ENCODE measurements around the gene WDR59. TPM values are rescaled to one million over a fixed set of nuclear protein-coding genes. Genes with fewer than 3 reads are reported as not detected.

Gene WDR59
- polyA plus RNA-seq, 1 donor = 54.4 TPM

DNA sequence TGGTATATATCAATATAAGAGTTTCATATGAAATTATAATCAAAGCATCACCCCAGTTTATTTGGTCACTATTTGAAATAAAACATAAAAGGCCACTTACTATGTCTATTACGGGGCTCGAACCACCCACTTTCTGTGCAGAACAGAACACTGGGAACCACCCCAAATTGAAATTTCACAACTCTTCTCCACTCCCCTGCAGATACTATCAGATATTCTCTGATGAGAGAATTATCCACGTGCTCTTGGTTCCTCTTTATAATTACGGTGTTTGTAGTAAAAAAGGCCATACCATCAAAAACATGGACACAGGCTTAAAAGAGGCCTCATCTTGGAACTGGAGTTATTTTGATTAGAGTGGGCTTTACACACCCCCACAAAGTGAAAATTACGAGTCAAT is 82.8 kb downstream of the WDR59 start:
- no peak for DNase-seq (ENCODE audit: low read depth)

DNA sequence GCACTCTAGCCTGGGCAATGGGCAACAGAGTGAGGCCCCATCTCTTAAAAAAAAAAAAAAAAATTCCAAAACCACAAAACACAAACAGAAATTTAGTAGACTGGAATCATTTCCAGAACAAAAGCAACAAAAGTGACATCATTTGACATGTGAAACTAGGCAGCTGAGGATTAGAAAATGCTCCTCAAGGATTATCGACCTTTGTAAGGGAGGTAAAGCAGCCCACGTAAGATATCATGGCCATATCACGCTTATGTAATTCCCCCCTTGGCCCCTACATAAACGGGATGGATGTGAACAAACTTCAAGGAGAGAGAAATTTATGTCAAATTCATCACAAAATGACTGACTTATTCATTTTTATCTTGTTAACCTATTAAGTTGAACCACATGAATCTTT is 83.3 kb downstream of the WDR59 start:
- DNase-seq (ENCODE audit: low read depth) = no peak

DNA sequence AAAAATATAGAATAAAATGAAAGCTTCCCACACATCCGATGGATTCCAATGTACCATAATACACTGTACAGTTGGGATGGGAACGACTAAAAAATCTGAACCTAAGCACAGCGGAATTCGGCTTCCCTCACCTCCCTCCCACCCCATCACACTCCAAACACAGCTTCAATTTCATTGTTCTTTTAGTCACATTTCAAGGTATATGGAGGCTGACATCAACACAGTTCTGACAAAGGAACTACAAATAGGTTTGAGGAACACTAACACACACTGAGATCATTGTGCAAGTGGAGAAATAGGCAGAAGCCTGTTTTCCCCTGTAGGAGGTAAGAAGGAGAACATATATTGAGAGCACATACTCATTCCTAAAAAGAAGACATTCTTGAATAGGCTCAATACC is 85.1 kb downstream of the WDR59 start:
- DNase-seq (ENCODE audit: low read depth) = no peak

DNA sequence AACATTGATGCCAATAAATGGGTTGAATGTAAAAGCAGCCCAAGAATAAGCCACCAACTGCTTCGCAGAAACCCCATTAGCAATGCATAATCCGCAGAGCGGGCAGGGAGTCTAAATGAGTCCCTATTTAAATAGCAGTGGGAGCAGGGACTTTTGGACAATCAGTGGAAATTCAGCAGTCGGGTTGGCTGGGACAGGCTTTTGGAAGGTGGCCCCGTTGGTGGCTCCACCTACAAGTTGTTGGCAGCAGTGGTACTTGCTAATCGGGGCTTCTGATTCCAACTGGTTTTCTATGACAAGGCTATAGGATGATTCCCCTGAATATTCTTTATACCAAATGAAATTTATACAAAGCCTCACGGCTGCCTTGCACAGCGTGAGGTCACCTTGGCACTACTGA is 86.3 kb downstream of the WDR59 start:
- no peak for DNase-seq (ENCODE audit: low read depth)

DNA sequence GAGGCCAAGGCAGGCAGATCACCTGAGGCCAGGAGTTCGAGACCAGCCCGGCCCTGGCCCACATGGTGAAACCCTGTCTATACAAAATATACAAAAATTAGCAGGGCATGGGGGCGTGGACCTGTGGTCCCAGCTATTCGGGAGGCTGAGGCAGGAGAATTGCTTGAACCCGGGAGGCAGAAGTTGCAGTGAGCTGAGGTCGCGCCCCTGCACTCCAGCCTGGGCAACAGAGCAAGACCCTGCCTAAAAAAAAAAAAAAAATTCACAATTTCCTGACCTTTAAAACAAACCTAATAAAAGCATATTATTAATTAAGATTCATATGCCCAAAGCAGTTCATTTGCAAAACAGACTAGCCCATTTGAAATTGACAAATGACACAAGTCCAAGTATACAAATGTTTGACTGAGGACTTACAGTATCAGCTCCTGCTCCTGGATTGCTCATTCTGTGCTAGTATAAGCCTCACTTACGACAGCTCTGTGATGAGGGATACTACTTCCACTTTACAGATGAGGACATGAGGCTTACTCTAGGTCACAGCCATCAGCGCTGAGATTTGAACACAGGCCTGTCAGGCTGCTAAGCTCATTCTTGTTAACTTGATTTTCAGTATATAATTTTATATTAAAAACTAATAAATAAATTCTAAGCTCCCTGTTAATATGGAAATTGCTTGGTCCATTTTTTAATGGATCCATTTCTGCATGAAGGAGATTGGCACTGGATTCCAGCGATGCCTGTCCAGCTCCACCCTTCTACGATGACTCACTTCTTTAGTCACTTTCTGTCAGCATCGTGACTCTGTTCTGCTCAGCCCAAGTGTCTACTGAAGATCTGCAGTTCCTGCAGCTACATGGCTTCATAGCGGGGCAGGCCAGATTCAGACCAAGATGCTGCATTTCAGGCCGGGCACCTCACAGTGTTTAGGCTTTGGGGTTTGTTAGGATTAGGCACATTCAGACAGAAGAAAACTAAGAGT is 88.2 kb downstream of the WDR59 start:
- no peak for DNase-seq (ENCODE audit: low read depth)

DNA sequence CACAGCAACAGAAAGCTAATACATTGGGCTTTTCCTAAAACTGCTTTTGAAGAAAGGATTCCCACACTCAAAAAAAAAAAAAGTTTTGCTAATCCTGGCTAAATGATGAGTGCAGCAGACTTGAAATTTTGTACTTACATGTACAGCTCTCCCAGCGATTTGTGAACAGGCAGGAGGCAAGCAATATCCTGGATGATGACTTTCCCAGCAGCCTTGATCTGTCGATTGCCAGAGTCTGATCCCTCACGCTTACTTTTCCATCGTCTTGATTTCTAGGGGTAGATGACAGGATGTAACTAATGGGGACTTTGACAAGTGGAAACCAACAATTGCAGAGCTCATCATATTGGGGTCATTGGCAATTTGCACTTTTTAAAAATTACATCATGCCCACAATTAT is 91.4 kb downstream of the WDR59 start:
- no peak for DNase-seq (ENCODE audit: low read depth)

DNA sequence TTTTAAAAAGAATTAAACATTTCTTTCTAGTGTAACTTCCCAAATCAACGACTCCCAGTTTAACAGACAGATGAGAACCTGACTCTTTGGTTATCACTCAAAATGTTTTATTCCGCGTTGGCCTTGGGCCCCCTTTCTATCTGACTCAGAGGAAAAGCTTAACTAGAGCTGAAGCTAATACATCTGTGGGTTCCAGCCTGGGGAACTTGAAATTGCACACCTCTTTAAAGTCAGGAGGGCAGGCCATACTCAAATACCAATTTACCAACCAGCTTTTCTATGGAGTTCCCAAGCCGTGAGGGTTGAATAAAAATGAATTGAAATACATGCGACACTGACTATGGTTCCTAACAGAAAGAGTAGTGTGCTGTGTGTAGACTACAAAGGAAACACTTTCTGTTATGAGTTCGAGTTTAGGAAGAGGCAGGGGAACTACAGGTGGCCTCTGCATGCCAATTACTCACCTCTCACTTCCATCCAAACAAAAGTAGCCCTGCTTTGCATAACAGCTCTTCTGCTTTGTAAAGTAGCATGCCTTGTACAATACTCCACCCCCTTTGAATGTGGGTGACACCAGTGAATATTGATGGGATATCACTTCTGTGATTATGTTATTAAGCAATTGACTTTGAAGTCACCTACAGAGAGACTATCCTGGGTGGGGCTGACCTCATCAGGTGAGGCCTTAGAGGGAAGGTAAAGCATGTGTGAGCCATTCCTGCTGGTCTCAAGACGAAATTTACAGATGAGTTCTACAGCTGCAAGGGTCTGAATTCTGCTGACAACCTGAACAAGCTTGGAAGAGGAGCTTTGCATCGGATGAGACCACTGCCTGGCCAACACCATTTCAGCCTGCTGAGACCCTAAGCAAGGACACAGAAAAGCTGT is 92.1 kb downstream of the WDR59 start:
- DNase-seq (ENCODE audit: low read depth) = no peak

DNA sequence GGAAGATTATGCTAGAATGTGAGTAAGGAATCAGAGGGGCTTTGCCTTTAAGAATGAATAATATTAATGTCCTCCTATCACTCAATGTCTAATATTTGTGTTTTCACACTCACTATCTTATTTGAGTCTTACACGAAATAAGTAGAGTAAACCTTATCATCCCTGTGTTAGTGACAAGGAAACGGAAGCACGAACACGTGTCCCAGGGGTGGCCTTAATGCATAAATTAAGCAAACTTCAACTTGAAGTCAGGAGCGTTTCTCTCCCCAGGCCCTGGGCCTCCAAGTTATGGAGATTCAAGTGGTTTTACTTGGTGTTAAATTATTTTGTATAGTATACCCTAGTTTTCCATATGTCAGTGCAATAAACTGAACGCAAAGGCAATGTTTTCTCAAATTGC is 96.0 kb downstream of the WDR59 start:
- DNase-seq (ENCODE audit: low read depth) = no peak

DNA sequence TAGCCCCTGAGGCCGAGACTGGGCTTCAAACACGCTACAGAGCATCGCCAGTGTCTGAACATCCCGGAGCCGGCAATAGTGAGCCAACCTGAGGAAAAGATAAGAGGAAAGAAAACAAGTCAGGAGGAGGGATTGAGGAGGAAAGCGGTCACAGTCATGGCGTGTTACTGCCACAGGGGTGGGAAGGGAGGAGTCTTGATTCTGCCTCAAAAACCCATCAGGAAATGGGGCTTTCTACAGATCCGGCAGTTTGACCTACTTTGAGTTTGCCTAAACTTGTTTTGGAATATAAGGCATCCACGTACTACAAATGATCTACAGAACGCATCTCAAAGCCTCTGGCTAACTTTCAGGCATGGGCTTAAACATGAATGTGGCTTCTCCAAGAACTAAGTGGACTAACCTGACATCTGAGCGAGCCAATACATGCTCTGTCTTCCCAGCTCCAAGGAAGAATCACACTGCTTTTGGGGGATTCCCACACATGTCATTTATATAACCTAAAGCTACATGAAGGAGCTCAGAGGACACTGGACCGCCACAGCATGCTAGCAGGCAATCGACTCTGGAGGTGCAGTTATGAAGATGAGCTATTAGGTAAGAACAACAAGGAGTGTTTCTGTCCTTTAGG is 96.6 kb downstream of the WDR59 start:
- DNase-seq (ENCODE audit: low read depth) = no peak

DNA sequence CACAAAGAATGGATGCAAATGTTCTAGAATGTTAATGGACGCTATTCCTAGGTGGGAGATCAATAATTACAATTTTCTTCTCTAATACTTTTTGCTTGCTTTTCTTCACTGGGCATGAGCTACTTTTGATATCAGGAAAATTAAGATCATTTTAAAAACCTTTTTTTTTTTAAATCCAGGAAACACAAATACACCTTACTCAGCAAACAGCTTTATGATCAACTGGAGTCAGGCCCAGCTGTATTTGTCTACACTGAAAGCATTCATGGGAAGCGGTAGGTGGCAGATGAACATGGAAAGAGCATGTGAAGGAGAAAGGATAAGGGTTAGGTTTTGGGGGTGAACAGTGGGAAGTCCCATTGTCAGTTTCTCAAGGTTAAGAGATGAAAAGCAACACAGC is 97.8 kb downstream of the WDR59 start:
- no peak for DNase-seq (ENCODE audit: low read depth)

DNA sequence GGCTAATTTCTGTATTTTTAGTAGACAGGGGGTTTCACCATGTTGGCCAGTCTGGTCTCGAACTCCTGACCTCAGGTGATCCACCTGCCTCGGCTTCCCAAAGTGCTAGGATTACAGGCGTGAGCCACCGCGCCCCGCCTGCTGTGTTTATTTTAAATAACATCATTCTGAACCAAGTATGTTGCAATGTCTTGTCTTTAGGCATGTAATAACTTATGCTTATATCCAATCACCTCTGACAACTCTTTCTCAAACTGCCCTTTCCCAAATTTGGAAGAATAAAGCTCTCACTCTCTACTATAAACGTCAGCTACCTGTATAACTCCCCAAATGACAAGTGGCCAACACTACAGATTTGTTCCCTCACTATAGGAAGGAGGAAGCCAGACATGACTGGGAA is 107.2 kb downstream of the WDR59 start:
- no peak for DNase-seq (ENCODE audit: low read depth)

DNA sequence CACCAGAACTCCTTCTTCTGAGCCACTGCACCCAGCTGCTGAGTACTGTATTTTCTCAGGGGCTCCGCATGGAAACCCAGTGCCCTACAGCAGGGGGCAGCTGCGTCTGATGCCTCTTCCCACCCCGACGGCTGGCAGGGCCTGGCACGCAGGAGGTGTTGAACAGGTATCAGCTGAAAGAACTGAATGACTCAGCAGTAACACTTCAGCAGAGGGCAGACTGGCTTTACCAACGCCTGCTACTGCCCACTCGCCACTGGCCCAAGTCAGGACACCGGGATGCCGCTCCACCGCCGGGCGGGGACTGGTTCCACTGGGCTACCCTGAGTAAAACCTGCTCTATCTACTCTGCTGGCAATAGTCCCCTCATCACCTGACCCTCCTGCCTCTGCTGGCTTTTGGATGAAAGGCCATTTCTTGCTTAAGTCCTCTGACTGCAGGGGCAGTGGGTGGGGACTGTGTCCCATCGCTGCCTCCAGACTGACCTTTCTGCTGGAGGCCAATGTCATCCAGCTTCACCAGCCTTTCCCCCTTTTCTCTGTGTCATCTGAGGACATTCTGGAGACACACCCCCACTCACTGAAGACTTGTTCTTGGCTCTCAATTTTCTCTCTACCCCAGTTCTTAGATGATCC is 109.9 kb downstream of the WDR59 start:
- DNase-seq (ENCODE audit: low read depth) = no peak

DNA sequence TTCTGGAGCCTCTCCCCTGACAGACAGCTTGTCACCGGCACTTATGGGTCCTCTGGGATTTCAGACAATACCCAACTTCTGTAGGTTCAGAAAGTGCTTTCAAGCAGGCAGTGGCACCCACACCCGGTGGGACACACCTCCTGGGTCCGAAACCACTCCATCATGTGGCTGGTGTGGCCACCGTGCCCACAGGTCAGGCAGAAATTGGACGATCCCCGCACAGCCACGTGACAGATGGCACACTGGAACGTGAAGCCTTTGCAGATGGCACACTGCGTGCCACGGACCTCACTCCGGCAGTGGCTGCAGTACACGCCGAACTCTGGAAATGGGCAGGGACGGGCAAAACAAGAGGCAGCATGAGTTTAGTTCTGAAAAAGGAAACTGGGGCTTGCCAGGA is 110.8 kb downstream of the WDR59 start:
- no peak for DNase-seq (ENCODE audit: low read depth)

DNA sequence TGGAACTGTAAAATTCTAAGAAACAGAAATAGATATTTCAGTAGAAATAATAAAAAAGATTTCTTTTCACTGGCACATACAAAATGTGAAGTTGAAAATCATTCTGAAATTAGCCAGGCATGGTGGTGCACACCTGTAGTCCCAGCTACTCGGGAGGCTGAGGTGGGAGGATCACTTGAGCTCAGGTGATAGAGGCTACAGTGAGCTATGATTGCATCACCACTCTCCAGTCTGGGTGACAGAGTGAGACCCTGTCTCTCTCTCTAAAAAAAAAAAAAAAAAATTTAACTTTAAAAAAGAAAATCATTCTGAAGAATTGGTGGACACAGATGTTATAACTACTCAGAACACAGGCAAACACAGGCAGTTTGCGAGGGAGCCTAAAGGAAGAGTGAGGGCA is 112.6 kb downstream of the WDR59 start:
- no peak for DNase-seq (ENCODE audit: low read depth)

DNA sequence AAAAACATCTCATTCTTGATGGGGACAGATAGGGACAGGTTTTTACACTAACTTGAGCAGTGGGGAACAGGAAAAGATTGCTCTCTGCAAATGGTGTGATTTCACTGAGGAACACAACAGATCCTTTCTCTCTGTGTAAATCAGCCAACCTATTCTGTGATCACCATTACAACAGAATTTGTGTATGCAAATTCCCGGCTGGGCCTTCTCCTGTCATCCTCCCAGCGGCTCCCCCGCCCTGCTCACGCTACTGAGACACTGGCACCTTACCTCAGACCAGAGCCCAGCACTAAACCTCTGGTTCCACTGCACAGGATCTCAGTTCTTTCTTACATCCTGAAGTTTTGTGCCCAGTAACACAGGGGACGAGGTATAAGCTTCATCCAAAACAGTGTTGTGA is 113.3 kb downstream of the WDR59 start:
- DNase-seq (ENCODE audit: low read depth) = no peak

DNA sequence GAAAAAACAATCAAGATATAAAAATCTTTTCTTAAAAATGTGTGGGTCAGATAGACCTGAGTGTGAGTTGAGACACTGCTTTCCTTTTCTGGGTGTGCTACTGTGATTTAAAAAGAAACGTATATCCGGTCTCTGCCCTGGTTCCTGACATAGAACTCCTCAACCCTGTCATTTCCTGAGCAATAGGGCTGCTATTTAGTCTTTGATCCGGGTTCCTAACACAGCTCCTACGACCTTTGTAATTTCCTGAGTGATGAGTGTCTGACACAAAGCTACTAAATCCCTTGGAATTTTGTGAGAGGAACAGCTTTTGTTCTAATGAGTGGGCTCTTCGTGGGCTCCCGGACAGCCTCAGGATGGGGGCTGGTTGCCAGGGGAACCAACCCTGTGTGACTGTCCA is 116.4 kb downstream of the WDR59 start:
- DNase-seq (ENCODE audit: low read depth) = no peak

DNA sequence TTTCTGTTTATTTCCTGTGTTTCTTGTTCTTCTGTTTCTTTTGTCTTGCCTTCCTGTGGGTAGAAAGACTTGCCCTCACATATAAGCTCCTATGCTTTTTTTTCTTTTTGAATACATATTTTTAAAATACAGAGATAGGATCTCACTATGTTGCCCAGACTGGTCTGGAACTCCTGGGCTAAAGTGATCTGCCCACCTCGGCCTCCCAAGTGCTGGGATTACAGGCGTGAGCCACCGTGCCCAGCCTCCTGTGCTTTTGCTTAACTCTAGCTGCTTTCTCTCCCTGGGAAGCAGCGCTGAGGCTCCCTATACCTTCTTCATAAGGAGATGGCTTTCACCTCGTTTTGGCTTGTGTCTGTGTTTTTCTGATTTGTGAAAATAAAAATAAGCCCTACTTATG is 116.9 kb downstream of the WDR59 start:
- DNase-seq (ENCODE audit: low read depth) = no peak

DNA sequence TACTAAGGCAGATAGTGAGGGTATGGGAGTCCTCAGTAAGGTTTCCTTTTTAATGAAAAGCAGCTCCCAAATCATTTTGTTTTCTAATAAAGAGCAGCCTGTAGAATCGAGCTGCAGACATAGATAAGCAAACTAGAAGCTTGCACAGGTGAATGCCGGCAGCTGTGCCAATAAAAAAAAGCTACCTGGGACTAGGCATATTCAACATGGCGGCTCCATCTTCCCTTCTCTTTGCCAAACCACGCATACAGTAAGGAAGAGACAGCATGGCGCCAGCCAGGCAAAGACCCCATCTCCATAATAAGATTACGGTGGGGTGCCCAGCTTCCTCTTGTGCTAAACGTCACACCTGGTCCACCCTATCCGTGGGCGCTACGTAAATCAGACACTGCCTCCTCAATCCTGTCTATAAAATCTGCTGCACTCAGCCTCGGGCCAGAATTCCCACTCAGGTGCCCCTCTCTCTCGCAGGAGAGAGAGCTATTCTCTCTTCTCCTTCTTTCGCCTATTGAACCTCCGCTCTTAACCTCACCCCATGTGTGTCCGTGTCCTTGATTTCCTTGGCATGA is 117.6 kb downstream of the WDR59 start:
- DNase-seq (ENCODE audit: low read depth) = no peak

DNA sequence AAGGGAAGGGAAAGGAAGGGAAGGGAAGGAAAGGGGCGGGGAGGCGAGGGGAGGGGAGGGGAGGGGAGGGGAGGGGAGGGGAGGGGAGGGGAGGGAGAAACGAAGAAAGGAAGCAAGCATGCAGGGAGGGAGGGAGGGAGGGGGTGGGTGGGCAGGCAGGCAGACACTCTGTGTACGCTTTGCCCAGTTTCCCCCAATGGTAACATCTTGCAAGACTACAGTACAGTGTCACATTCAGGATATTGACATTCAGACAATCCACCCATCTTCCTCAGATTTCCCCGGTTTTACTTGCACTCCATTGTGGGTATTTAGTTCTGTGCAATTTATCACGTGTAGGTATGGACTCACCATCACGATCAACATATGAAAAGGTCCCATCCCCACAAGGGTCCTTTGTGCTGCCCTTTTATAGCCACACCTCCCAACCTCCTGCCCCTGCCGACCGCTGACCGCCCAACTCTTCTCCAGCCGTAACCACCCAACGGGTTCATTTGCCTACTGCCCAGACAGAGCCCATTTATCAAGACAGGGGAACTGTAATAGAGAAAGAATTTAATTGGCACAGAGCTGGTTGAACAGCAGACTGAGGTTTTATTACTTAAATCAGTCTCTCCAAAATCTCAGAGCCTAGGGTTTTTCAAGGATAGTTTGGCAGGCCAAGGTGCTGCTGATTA is 118.9 kb downstream of the WDR59 start:
- DNase-seq (ENCODE audit: low read depth) = no peak

DNA sequence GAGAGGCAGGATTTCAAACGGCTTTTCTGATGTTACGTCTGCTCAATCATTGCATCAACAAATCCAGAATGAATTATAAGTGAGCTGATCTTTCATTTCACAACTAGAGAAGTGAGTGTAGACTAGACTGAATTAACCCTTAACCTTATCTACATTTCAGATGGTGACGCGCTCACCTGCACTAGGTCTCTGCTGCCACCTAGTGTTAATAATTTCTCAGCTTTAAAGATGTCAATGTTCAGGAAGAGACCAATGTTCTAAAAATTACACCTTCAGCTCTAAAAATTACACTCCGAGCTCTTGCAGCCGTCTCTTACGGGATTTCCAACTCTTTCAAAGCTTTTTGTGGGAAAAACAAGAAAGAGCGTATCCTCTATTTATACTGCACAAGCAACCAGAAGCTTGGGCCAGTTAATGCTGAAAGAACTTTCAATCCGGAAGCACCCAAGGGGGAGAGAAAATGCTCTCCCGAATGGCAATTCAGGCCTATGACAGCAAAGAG is 122.1 kb downstream of the WDR59 start:
- peak; percentile 9 for DNase-seq (ENCODE audit: low read depth)

DNA sequence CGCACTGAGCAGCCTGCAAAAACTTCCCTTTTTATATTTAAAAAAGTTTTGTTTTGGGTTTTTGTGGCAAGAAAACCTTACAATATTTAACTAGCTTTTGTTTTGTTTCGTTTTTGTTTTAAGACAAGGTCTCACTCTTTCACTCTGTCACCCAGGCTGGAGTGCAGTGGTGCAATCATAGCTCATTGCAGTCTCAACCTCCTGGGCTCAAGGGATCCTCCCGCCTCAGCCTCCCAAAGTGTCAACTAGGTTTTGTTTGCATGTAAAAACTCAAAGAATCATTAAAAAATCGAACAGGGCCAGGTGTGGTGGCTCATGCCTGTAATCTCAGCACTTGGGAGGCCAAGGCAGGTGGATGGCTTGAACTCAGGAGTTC is 132.4 kb downstream of the WDR59 start:
- no peak for DNase-seq (ENCODE audit: low read depth)
